ENCODE measurements around the gene KLF6. TPM values are rescaled to one million over a fixed set of nuclear protein-coding genes. Genes with fewer than 3 reads are reported as not detected.
A peak's percentile ranks its signal among the peaks of the same experiment; 100 is the strongest.
"Not testable (repeated sequence)": the region's sequence is repeated elsewhere in the genome, so short reads cannot be mapped to it uniquely, and the experiment has no call there.

Gene KLF6
- total RNA-seq, 2 donors from 2014 or later, result 76.3 to 78.7 TPM

- intact Hi-C loops (cut with DNase I), result loop anchor here in 1 of 2 donors (10.0 kb wide), 1 partner anchor 285 kb away; no protein-coding TSS in a partner anchor
- ATAC-seq, result peak; percentile 20 to 29
- DNase-seq, result no peak
These were observed 34.8 kb downstream of the KLF6 start for GRCh38 chr10:3750006-3750816.

GRCh38 chr10:3749600-3749999 is 35.4 kb downstream of the KLF6 start:
- intact Hi-C loops (cut with DNase I), result no loop called here
- no peak for DNase-seq
- peak; percentile 67 to 71 for ATAC-seq

GRCh38 chr10:3749011-3749410 is 36.0 kb downstream of the KLF6 start:
- intact Hi-C loops (cut with DNase I), result no loop called here
- ATAC-seq, result no peak
- DNase-seq, result no peak

GRCh38 chr10:3748484-3748883 is 36.5 kb downstream of the KLF6 start:
- intact Hi-C loops (cut with DNase I), result no loop called here
- no peak for DNase-seq
- no peak for ATAC-seq

- DNase-seq (no peak), ATAC-seq (peak; percentile 25)
- intact Hi-C loops (cut with DNase I), result no loop called here
These were observed 37.0 kb downstream of the KLF6 start for GRCh38 chr10:3747984-3748383.

GRCh38 chr10:3747248-3747960 is 37.6 kb downstream of the KLF6 start:
- intact Hi-C loops (cut with DNase I), result no loop called here
- peak; percentile 41 for DNase-seq
- ATAC-seq, result peak; percentile 66 to 67

- DNase-seq, result no peak
- intact Hi-C loops (cut with DNase I), result no loop called here
- ATAC-seq, result no peak
These were observed 38.4 kb downstream of the KLF6 start for GRCh38 chr10:3746634-3747033.

GRCh38 chr10:3745521-3745920 is 39.5 kb downstream of the KLF6 start:
- intact Hi-C loops (cut with DNase I), result no loop called here

GRCh38 chr10:3741688-3742461 is 43.1 kb downstream of the KLF6 start:
- no peak for ATAC-seq
- intact Hi-C loops (cut with DNase I), result no loop called here
- no peak for DNase-seq

More at GRCh38 chr10:3745521-3745920, 39.5 kb downstream of the KLF6 start:
- no peak for ATAC-seq
- DNase-seq, result no peak

GRCh38 chr10:3740157-3740871 is 44.7 kb downstream of the KLF6 start:
- DNase-seq (no peak), ATAC-seq (peak; percentile 55 to 93)
- intact Hi-C loops (cut with DNase I), result no loop called here

- intact Hi-C loops (cut with DNase I), result no loop called here
These were observed 46.1 kb downstream of the KLF6 start for GRCh38 chr10:3738855-3739350.

GRCh38 chr10:3737864-3738263 is 47.1 kb downstream of the KLF6 start:
- DNase-seq (no peak), ATAC-seq (no peak)
- intact Hi-C loops (cut with DNase I), result no loop called here

More at GRCh38 chr10:3738855-3739350, 46.1 kb downstream of the KLF6 start:
- DNase-seq (no peak), ATAC-seq (no peak)

GRCh38 chr10:3735175-3735574 is 49.8 kb downstream of the KLF6 start:
- DNase-seq (no peak), ATAC-seq (no peak)
- intact Hi-C loops (cut with DNase I), result no loop called here

- intact Hi-C loops (cut with DNase I), result no loop called here
- ATAC-seq (no peak), DNase-seq (no peak)
These were observed 50.9 kb downstream of the KLF6 start for GRCh38 chr10:3734111-3734510.

- intact Hi-C loops (cut with DNase I); DNase-seq; ATAC-seq: not testable (repeated sequence)
These were observed 52.8 kb downstream of the KLF6 start for GRCh38 chr10:3732183-3732582.

GRCh38 chr10:3729397-3729976 is 55.5 kb downstream of the KLF6 start:
- intact Hi-C loops (cut with DNase I), result no loop called here
- ATAC-seq (no peak), DNase-seq (no peak)

- ATAC-seq (no peak), DNase-seq (no peak)
- intact Hi-C loops (cut with DNase I), result no loop called here
These were observed 56.4 kb downstream of the KLF6 start for GRCh38 chr10:3728563-3728962.

- ATAC-seq (no peak), DNase-seq (no peak)
- intact Hi-C loops (cut with DNase I), result no loop called here
These were observed 57.7 kb downstream of the KLF6 start for GRCh38 chr10:3727268-3727667.

Data from left cardiac atrium (tissue), 4 donors.